Neural progenitor cell (in vitro differentiated cells): Measurements from ENCODE around the gene IL17REL. TPM values are rescaled to one million over a fixed set of nuclear protein-coding genes. Genes with fewer than 3 reads are reported as not detected.

Experiments used
- DNase-seq: peaks from one replicate; pipeline ENCODE4 v3.0.0-alpha.2; 2016; ENCODE audit warnings: low spot score
- H2AFZ ChIP-seq: fragments of 200-600 bp; sonication (generic); replicated peaks from 2 replicates; pipeline ENCODE4 v1.6.1; 2016; ENCODE audit warnings: antibody characterized with exemption
- H3F3A ChIP-seq: fragments of 200-600 bp; sonication (generic); 2 replicates; pipeline ENCODE4 v1.6.1; 2016; ENCODE audit warnings: antibody characterized with exemption, low read depth
- H3K27ac ChIP-seq: fragments of 200-600 bp; sonication (generic); 2 replicates; pipeline ENCODE4 v1.5.1; 2016; ENCODE audit warnings: mild to moderate bottlenecking
- H3K27me3 ChIP-seq: fragments of 200-600 bp; sonication (generic); 2 replicates; pipeline ENCODE4 v1.6.1; 2016; ENCODE audit warnings: mild to moderate bottlenecking, moderate library complexity
- H3K36me3 ChIP-seq: fragments of 200-600 bp; sonication (generic); 2 replicates; pipeline ENCODE4 v1.5.1; 2016
- H3K4me1 ChIP-seq: fragments of 200-600 bp; sonication (generic); 2 replicates; pipeline ENCODE4 v1.6.1; 2016; ENCODE audit warnings: mixed run types
- H3K4me2 ChIP-seq: fragments of 200-600 bp; sonication (generic); 2 replicates; pipeline ENCODE4 v1.6.1; 2016
- H3K4me3 ChIP-seq: fragments of 200-600 bp; sonication (generic); 2 replicates; pipeline ENCODE4 v1.5.1; 2016
- H3K79me2 ChIP-seq: fragments of 200-600 bp; sonication (generic); 2 replicates; pipeline ENCODE4 v1.6.1; 2016; ENCODE audit warnings: low read depth
- H3K9ac ChIP-seq: fragments of 200-600 bp; sonication (generic); 2 replicates; pipeline ENCODE4 v1.6.1; 2016
- H3K9me3 ChIP-seq: fragments of 200-600 bp; sonication (generic); 2 replicates; pipeline ENCODE4 v1.5.1; 2016; ENCODE audit warnings: low read depth
- H4K20me1 ChIP-seq: fragments of 200-600 bp; sonication (generic); 2 replicates; pipeline ENCODE4 v1.6.1; 2016; ENCODE audit warnings: low read depth
- H3K27ac Mint-ChIP-seq: 3 replicates; pipeline ENCODE4 v1.8.0; 2021; ENCODE audit warnings: mixed read lengths
- H3K27me3 Mint-ChIP-seq: 2 replicates; pipeline ENCODE4 v1.8.0; 2022; ENCODE audit warnings: low read depth, mild to moderate bottlenecking, inconsistent platforms, moderate library complexity, mixed read lengths; ENCODE audit not compliant: insufficient read depth
- H3K36me3 Mint-ChIP-seq: 3 replicates; pipeline ENCODE4 v1.8.0; 2021; ENCODE audit warnings: mixed read lengths
- H3K4me1 Mint-ChIP-seq: 3 replicates; pipeline ENCODE4 v1.8.0; 2021; ENCODE audit warnings: mixed read lengths
- H3K4me3 Mint-ChIP-seq: 3 replicates; pipeline ENCODE4 v1.8.0; 2021; ENCODE audit warnings: mild to moderate bottlenecking, moderate library complexity, mixed read lengths
- H3K9me3 Mint-ChIP-seq: 3 replicates; pipeline ENCODE4 v1.8.0; 2020; ENCODE audit warnings: mixed read lengths
- EZH2 ChIP-seq: fragments of 200-600 bp; sonication (generic); IDR thresholded peaks from 2 replicates; pipeline ENCODE4 v1.6.1; 2017; ENCODE audit warnings: antibody characterized with exemption, mild to moderate bottlenecking, moderate library complexity
- EZH2phosphoT487 ChIP-seq: fragments of 200-600 bp; sonication (generic); IDR thresholded peaks from 2 replicates; pipeline ENCODE4 v1.6.1; 2017; ENCODE audit warnings: antibody characterized with exemption
- total RNA-seq: library from RNA; depleted of rRNA; stranded (reverse); fragments of >200 nt; gene quantifications from 2 replicates; pipeline ENCODE4 v1.2.3, GENCODE V29; 2015; ENCODE audit warnings: low replicate concordance
- TF ChIP-seq, protein P1 (sequence below): fragments of 200-600 bp; sonication (generic); IDR thresholded peaks from 2 replicates; pipeline ENCODE4 v1.5.1; 2017; ENCODE audit warnings: antibody characterized with exemption, mild to moderate bottlenecking

Gene IL17REL
- total RNA-seq, 1 donor from 2014 or later, result not detected

DNA sequence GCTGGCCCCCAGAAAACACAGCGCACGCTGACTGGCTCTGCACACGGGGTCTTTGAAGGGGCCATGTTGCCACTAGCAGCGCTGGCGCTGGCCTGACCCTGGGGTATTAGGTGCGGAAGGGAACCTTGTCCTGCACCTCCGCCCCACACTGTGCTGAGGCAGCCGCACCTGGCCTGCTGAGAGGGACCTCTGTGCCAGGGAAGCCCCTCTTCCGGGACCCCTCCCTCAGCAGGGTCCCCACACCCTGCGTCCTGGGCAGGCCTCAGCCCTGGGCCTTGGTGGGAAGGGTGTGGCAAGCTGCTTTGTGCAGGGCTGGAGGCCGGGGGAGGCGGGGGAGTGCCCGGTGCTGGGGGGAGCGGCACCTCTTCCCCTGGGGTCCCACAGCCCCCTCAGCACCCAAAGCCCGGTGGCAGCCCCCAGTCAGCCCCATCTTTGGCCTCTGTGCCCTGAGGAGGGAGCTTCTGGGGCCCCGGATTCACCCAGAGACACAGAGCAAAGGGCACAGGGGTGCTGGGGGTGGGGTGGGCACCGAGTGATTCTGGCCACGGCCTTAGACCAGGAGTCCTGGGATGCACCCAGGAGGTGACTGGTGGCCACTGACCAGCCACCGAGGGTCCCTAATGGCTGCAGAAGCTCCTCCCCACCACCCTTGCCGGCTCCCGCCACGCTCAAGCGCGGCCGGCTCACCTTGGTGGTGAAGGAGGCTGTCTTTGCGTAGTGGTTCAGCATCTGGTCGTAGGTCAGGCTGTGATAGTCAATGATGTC, 34.1 kb upstream of the IL17REL start:
- peaks cover 6% of the 10 kb centered on the region for H3K9me3 Mint-ChIP-seq
- H3K4me1 Mint-ChIP-seq, result no peaks in the 10 kb centered on the region
- H3K4me2 ChIP-seq, result no peak overlapping the region
- TF ChIP-seq EZH2phosphoT487, result no peak
- TF ChIP-seq, protein P1, sequence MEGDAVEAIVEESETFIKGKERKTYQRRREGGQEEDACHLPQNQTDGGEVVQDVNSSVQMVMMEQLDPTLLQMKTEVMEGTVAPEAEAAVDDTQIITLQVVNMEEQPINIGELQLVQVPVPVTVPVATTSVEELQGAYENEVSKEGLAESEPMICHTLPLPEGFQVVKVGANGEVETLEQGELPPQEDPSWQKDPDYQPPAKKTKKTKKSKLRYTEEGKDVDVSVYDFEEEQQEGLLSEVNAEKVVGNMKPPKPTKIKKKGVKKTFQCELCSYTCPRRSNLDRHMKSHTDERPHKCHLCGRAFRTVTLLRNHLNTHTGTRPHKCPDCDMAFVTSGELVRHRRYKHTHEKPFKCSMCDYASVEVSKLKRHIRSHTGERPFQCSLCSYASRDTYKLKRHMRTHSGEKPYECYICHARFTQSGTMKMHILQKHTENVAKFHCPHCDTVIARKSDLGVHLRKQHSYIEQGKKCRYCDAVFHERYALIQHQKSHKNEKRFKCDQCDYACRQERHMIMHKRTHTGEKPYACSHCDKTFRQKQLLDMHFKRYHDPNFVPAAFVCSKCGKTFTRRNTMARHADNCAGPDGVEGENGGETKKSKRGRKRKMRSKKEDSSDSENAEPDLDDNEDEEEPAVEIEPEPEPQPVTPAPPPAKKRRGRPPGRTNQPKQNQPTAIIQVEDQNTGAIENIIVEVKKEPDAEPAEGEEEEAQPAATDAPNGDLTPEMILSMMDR, result no peak
- TF ChIP-seq EZH2, result no peak
- H3F3A ChIP-seq, result no peaks in the 10 kb centered on the region
- no peaks in the 10 kb centered on the region for H3K9me3 ChIP-seq
- no peak overlapping the region for H3K9ac ChIP-seq
- H2AFZ ChIP-seq, result no peak overlapping the region
- H3K36me3 ChIP-seq, result no peaks in the 10 kb centered on the region
- no peaks in the 10 kb centered on the region for H3K27me3 ChIP-seq
- H3K27ac Mint-ChIP-seq, result no peak overlapping the region
- H3K4me3 Mint-ChIP-seq, result no peak overlapping the region
- H3K4me3 ChIP-seq, result no peak overlapping the region
- H4K20me1 ChIP-seq, result no peaks in the 10 kb centered on the region
- no peaks in the 10 kb centered on the region for H3K4me1 ChIP-seq
- H3K79me2 ChIP-seq, result no peaks in the 10 kb centered on the region
- DNase-seq, result no peak
- H3K36me3 Mint-ChIP-seq, result no peaks in the 10 kb centered on the region
- H3K27me3 Mint-ChIP-seq, result peaks cover 16% of the 10 kb centered on the region
- no peak overlapping the region for H3K27ac ChIP-seq

DNA sequence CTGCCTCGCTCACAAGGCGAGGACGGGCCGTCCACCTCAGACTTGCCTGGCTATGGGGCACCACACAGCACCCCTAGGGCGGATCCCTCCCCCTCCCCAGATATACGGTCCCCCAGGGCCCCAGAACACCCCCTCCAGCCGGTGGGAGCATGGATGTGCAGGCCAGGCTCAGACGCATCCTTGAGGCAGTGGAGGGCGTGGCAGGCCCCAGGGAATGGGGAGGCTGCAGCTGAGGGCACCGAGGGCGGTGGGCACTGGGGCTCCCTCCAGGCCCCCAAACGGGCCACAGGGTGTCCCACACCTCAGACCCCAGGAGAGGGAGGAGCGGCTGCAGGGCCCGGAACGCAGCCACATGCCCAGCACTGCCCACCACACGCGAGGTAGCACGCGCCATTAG, 33.5 kb upstream of the IL17REL start:
- no peaks in the 10 kb centered on the region for H3K27me3 ChIP-seq
- H3K9ac ChIP-seq, result no peak overlapping the region
- Mint-ChIP-seq H3K4me1 (no peaks in the 10 kb centered on the region), H3K27ac (no peak overlapping the region), H3K27me3 (peaks cover 16% of the 10 kb centered on the region), H3K9me3 (peaks cover 9% of the 10 kb centered on the region), H3K36me3 (no peaks in the 10 kb centered on the region), H3K4me3 (no peak overlapping the region)
- H3K36me3 ChIP-seq, result no peaks in the 10 kb centered on the region
- no peak for DNase-seq
- no peaks in the 10 kb centered on the region for H3K79me2 ChIP-seq
- H3F3A ChIP-seq, result no peaks in the 10 kb centered on the region
- TF ChIP-seq EZH2, result no peak
- TF ChIP-seq EZH2phosphoT487, result no peak
- TF ChIP-seq, protein P1, result no peak
- H3K4me1 ChIP-seq, result no peaks in the 10 kb centered on the region
- H3K4me2 ChIP-seq, result no peak overlapping the region
- H3K9me3 ChIP-seq, result no peaks in the 10 kb centered on the region
- no peaks in the 10 kb centered on the region for H4K20me1 ChIP-seq
- H3K27ac ChIP-seq, result no peak overlapping the region
- H3K4me3 ChIP-seq, result no peak overlapping the region
- no peak overlapping the region for H2AFZ ChIP-seq

DNA sequence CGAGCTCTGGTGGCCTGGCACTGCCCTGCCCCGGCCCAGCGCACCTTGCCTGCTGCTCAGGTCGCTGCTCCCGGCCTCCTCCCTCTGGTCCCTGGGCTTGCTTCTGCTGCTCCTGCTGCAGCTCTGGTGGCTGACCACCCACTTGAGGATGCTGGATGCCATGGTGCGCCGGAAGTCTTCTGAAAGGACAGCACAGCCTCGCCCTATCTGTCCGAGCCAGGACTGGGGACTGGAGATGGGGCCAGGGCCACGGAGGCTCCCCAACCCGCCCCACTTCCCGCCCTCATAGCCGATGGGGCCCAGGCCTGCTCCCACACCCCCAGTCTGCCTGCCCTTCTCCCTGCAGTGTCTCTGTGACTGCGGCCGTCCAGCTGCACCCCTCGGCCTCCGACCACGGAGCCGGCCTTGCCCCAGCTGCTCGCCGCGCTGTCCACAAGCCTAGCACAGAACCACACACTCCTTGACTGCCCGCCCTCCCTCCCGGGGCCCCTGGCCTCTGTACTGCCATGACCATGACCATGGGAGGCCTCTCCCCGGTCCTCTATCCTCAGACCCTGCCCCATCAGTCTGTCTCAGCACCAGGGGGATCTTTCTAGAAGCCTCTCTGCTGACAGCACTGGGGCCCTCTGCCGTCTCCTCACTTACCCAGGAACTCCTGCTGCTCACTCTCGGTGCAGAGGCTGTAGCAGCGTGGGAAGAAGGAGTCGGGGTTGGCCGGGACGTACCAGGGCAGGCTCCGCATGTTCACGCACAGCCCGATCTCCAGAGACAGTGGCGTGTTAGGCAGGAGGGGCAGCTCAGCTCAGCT, 32.9 kb upstream of the IL17REL start:
- no peaks in the 10 kb centered on the region for H3K36me3 ChIP-seq
- Mint-ChIP-seq H3K4me3 (no peak overlapping the region), H3K9me3 (peaks cover 10% of the 10 kb centered on the region), H3K4me1 (no peaks in the 10 kb centered on the region), H3K36me3 (no peaks in the 10 kb centered on the region), H3K27me3 (peaks cover 16% of the 10 kb centered on the region), H3K27ac (no peak overlapping the region)
- H3K9ac ChIP-seq, result no peak overlapping the region
- H4K20me1 ChIP-seq, result no peaks in the 10 kb centered on the region
- no peaks in the 10 kb centered on the region for H3F3A ChIP-seq
- no peak overlapping the region for H2AFZ ChIP-seq
- H3K9me3 ChIP-seq, result no peaks in the 10 kb centered on the region
- no peak overlapping the region for H3K4me2 ChIP-seq
- no peak overlapping the region for H3K27ac ChIP-seq
- no peaks in the 10 kb centered on the region for H3K4me1 ChIP-seq
- H3K79me2 ChIP-seq, result no peaks in the 10 kb centered on the region
- no peaks in the 10 kb centered on the region for H3K27me3 ChIP-seq
- TF ChIP-seq, protein P1, result no peak
- TF ChIP-seq EZH2 (no peak), EZH2phosphoT487 (no peak)
- no peak for DNase-seq
- H3K4me3 ChIP-seq, result no peak overlapping the region
